Measurements from ENCODE around the gene EGFLAM. TPM values are rescaled to one million over a fixed set of nuclear protein-coding genes. Genes with fewer than 3 reads are reported as not detected.

Gene EGFLAM
- total RNA-seq, 5 donors from 2014 or later (not counting 1 experiment from before 2014, with no cell fraction given), result not detected

DNA sequence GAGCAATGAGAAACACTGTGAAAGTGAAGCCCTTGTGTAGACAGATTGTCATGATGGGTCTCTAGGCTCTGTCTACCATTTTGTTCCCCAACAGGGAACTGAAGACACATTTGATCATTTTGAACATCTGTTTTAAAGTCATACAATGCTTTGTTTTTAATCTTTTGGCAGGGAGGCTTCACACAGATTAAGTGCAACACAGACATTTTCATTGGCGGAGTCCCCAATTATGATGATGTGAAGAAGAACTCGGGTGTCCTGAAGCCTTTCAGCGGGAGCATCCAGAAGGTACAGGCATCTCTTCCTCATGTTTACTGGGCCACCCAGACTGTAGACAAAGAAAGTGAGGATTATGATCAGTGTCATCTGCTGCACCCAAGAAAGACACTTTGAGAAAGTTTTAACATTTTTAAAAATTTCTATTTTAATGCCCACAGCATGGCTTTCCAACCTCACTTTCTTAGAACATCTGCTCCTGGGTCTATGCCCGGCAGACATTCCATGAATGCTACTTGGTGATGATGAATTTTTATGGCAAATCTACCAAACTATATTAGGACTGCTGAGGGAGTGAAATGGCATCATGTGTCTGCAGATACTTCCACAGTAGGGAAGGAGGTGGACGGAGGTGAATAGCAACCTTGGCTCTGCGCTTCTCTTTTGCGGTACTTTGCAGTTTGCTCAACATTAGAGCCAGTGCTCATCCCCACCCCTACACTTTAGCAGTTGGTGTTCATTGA lies 176.8 kb downstream of the EGFLAM start:
- 92% methylated on average over 2 of the region's 7 CpGs for WGBS (ENCODE audit: insufficient coverage)
- Histone ChIP-seq H3K4me3 (ENCODE audit: control insufficient read depth in 1 of 2, extremely low read depth in 1 of 2, low read length in 1 of 2) (no peak overlapping the region), H3K36me3 (ENCODE audit: control insufficient read depth in 2 of 2, extremely low read depth in 1 of 2, insufficient read depth in 1 of 2, low read length in 1 of 2) (no peaks in the 10 kb centered on the region), H3K9me3 (no peaks in the 10 kb centered on the region), H3K27ac (ENCODE audit: low read length) (no peak overlapping the region), H3K4me1 (ENCODE audit: control insufficient read depth in 1 of 2, extremely low read depth in 1 of 2, insufficient read depth in 2 of 2, low read length in 2 of 2) (no peaks in the 10 kb centered on the region), H3K27me3 (replicated peaks in 1 of 2; ENCODE audit: control insufficient read depth in 2 of 2, extremely low read depth in 1 of 2, insufficient read depth in 2 of 2, low read length in 1 of 2) (peaks cover 21 to 29% of the 10 kb centered on the region in 2 experiments)
- POLR2A ChIA-PET, result no interaction called here
- H3K4me3 Mint-ChIP-seq, result no peak overlapping the region
- H3K27ac Mint-ChIP-seq, result no peak overlapping the region
- CTCF ChIA-PET, result interaction anchor here (0.7 kb wide), 2 partner anchors 391 to 906 kb away, joined by 4 to 5 read pairs; no protein-coding TSS in a partner anchor
- H3K4me1 Mint-ChIP-seq, result peaks cover 0 to 4% (median 0%) of the 10 kb centered on the region in 3 donors
- H3K36me3 Mint-ChIP-seq, result no peaks in the 10 kb centered on the region
- no peaks in the 10 kb centered on the region for H3K9me3 Mint-ChIP-seq
- DNase-seq, result no peak
- H3K27me3 Mint-ChIP-seq, result peaks cover 32 to 37% of the 10 kb centered on the region in 2 donors
- ATAC-seq (replicated peaks in 1 of 4), result no peak

GRCh38 chr5:38438757-38439156 lies 180.4 kb downstream of the EGFLAM start:
- no peaks in the 10 kb centered on the region for H3K9me3 ChIP-seq
- peaks cover 24 to 26% of the 10 kb centered on the region in 2 experiments for H3K27me3 ChIP-seq (replicated peaks in 1 of 2; ENCODE audit: control insufficient read depth in 2 of 2, extremely low read depth in 1 of 2, insufficient read depth in 2 of 2, low read length in 1 of 2)
- ATAC-seq (replicated peaks in 1 of 4) (no peak), DNase-seq (no peak)
- H3K27ac ChIP-seq (ENCODE audit: low read length), result no peak overlapping the region
- ChIA-PET CTCF (no interaction called here), POLR2A (no interaction called here)
- no peak overlapping the region for H3K4me3 ChIP-seq (ENCODE audit: control insufficient read depth in 1 of 2, extremely low read depth in 1 of 2, low read length in 1 of 2)
- peaks cover 1 to 4% (median 2%) of the 10 kb centered on the region in 3 donors for H3K4me1 Mint-ChIP-seq
- H3K27ac Mint-ChIP-seq, result no peak overlapping the region
- H3K36me3 Mint-ChIP-seq, result no peaks in the 10 kb centered on the region
- no peaks in the 10 kb centered on the region for H3K9me3 Mint-ChIP-seq
- H3K36me3 ChIP-seq (ENCODE audit: control insufficient read depth in 2 of 2, extremely low read depth in 1 of 2, insufficient read depth in 1 of 2, low read length in 1 of 2), result no peaks in the 10 kb centered on the region
- WGBS (ENCODE audit: insufficient coverage), result 80% methylated on average over 1 of the region's 1 CpG
- no peaks in the 10 kb centered on the region for H3K4me1 ChIP-seq (ENCODE audit: control insufficient read depth in 1 of 2, extremely low read depth in 1 of 2, insufficient read depth in 2 of 2, low read length in 2 of 2)
- peaks cover 26 to 45% of the 10 kb centered on the region in 2 donors for H3K27me3 Mint-ChIP-seq
- no peak overlapping the region for H3K4me3 Mint-ChIP-seq

GRCh38 chr5:38441453-38442246 lies 183.3 kb downstream of the EGFLAM start:
- peak; percentile 87 to 99 (median 92) for ATAC-seq (replicated peaks in 1 of 4)
- WGBS (ENCODE audit: insufficient coverage), result 0% methylated on average over 3 of the region's 9 CpGs
- Histone ChIP-seq H3K27ac (ENCODE audit: low read length) (no peak overlapping the region), H3K4me3 (ENCODE audit: control insufficient read depth in 1 of 2, extremely low read depth in 1 of 2, low read length in 1 of 2) (no peak overlapping the region), H3K9me3 (no peaks in the 10 kb centered on the region), H3K4me1 (ENCODE audit: control insufficient read depth in 1 of 2, extremely low read depth in 1 of 2, insufficient read depth in 2 of 2, low read length in 2 of 2) (no peaks in the 10 kb centered on the region), H3K27me3 (replicated peaks in 1 of 2; ENCODE audit: control insufficient read depth in 2 of 2, extremely low read depth in 1 of 2, insufficient read depth in 2 of 2, low read length in 1 of 2) (peaks cover 8 to 34% of the 10 kb centered on the region in 2 experiments), H3K36me3 (ENCODE audit: control insufficient read depth in 2 of 2, extremely low read depth in 1 of 2, insufficient read depth in 1 of 2, low read length in 1 of 2) (no peaks in the 10 kb centered on the region)
- H3K27ac Mint-ChIP-seq, result peak overlapping the region; percentile 6 to 27
- H3K27me3 Mint-ChIP-seq, result peaks cover 21 to 37% of the 10 kb centered on the region in 2 donors
- CTCF ChIA-PET, result interaction anchor here (0.5 to 2.4 kb wide), 67 partner anchors 9 to 1369 kb away, joined by 3 to 43 read pairs (median 4); partner anchors contain the start of gene NUP155 (in 1 of the 2)
- no peaks in the 10 kb centered on the region for H3K9me3 Mint-ChIP-seq
- peaks cover 1 to 2% (median 2%) of the 10 kb centered on the region in 3 donors for H3K4me1 Mint-ChIP-seq
- peak; percentile 36 to 89 (median 70) for DNase-seq
- no peak overlapping the region for H3K4me3 Mint-ChIP-seq
- H3K36me3 Mint-ChIP-seq, result no peaks in the 10 kb centered on the region
- POLR2A ChIA-PET, result interaction anchor here (0.6 kb wide), 2 partner anchors 12 to 1110 kb away, joined by 3 to 4 read pairs; no protein-coding TSS in a partner anchor

DNA sequence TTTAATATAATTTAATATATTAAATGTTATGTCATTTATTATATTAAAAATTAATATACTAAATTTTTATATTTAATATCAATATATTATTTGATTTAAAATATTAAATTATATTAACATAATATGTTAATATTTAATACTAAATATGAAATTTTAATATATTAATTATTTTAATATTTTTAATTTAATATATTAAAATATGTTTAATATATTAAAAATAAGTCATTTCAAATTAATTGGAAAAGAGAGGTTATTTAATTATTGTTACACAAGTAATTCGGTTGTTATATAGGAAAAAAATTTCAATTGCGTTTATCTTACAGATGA lies 183.9 kb downstream of the EGFLAM start:
- peaks cover 5 to 31% of the 10 kb centered on the region in 2 experiments for H3K27me3 ChIP-seq (replicated peaks in 1 of 2; ENCODE audit: control insufficient read depth in 2 of 2, extremely low read depth in 1 of 2, insufficient read depth in 2 of 2, low read length in 1 of 2)
- H3K27ac Mint-ChIP-seq, result no peak overlapping the region
- no peak overlapping the region for H3K4me3 Mint-ChIP-seq
- H3K9me3 Mint-ChIP-seq, result no peaks in the 10 kb centered on the region
- no peaks in the 10 kb centered on the region for H3K4me1 ChIP-seq (ENCODE audit: control insufficient read depth in 1 of 2, extremely low read depth in 1 of 2, insufficient read depth in 2 of 2, low read length in 2 of 2)
- H3K4me3 ChIP-seq (ENCODE audit: control insufficient read depth in 1 of 2, extremely low read depth in 1 of 2, low read length in 1 of 2), result no peak overlapping the region
- no peaks in the 10 kb centered on the region for H3K9me3 ChIP-seq
- peaks cover 21 to 41% of the 10 kb centered on the region in 2 donors for H3K27me3 Mint-ChIP-seq
- ChIA-PET POLR2A (no interaction called here), CTCF (interaction anchor here (0.5 to 2.4 kb wide), 54 partner anchors 9 to 1128 kb away, joined by 3 to 43 read pairs (median 4); partner anchors contain the start of gene NUP155 (in 1 of the 2))
- ATAC-seq (replicated peaks in 1 of 4), result no peak
- no peak overlapping the region for H3K27ac ChIP-seq (ENCODE audit: low read length)
- no peaks in the 10 kb centered on the region for H3K36me3 ChIP-seq (ENCODE audit: control insufficient read depth in 2 of 2, extremely low read depth in 1 of 2, insufficient read depth in 1 of 2, low read length in 1 of 2)
- no peak for DNase-seq
- no CpG with 5 or more reads among the region's 2 CpGs for WGBS (ENCODE audit: insufficient coverage)
- no peaks in the 10 kb centered on the region for H3K36me3 Mint-ChIP-seq
- peaks cover 0 to 2% (median 1%) of the 10 kb centered on the region in 3 donors for H3K4me1 Mint-ChIP-seq

DNA sequence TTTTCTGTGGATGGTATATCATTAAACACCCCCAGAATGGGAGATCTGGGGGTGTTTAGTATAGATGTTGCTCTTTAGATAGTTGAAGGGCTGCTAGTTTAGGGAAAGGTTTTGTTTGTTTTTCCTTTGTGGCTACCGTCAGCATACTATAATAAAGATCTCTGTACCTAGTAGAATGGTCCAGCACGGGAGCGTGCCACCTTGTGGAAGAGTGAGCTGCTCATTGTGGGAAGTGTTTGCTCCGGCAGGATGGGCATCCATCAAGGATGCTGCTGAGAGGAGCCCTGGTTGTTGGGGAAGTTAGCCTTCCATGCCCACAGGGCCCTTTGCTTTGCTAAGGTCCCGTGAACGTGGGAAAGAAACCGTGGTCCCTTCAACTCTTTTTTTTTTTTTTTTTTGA lies 185.0 kb downstream of the EGFLAM start:
- peaks cover 26 to 47% of the 10 kb centered on the region in 2 donors for H3K27me3 Mint-ChIP-seq
- no peak for ATAC-seq (replicated peaks in 1 of 4)
- DNase-seq, result no peak
- H3K4me1 Mint-ChIP-seq, result peaks cover 0 to 2% (median 1%) of the 10 kb centered on the region in 3 donors
- Histone ChIP-seq H3K4me1 (ENCODE audit: control insufficient read depth in 1 of 2, extremely low read depth in 1 of 2, insufficient read depth in 2 of 2, low read length in 2 of 2) (no peaks in the 10 kb centered on the region), H3K36me3 (ENCODE audit: control insufficient read depth in 2 of 2, extremely low read depth in 1 of 2, insufficient read depth in 1 of 2, low read length in 1 of 2) (no peaks in the 10 kb centered on the region), H3K9me3 (no peaks in the 10 kb centered on the region), H3K27ac (ENCODE audit: low read length) (no peak overlapping the region), H3K27me3 (replicated peaks in 1 of 2; ENCODE audit: control insufficient read depth in 2 of 2, extremely low read depth in 1 of 2, insufficient read depth in 2 of 2, low read length in 1 of 2) (peaks cover 5 to 32% of the 10 kb centered on the region in 2 experiments), H3K4me3 (ENCODE audit: control insufficient read depth in 1 of 2, extremely low read depth in 1 of 2, low read length in 1 of 2) (no peak overlapping the region)
- ChIA-PET CTCF (interaction anchor here in 1 of 2 donors (0.6 to 0.7 kb wide), 3 partner anchors 11 to 695 kb away, joined by 4 to 7 read pairs (median 5); no protein-coding TSS in a partner anchor), POLR2A (no interaction called here)
- H3K36me3 Mint-ChIP-seq, result no peaks in the 10 kb centered on the region
- H3K27ac Mint-ChIP-seq, result no peak overlapping the region
- no peak overlapping the region for H3K4me3 Mint-ChIP-seq
- H3K9me3 Mint-ChIP-seq, result no peaks in the 10 kb centered on the region
- WGBS (ENCODE audit: insufficient coverage), result 67% methylated on average over 3 of the region's 7 CpGs

DNA sequence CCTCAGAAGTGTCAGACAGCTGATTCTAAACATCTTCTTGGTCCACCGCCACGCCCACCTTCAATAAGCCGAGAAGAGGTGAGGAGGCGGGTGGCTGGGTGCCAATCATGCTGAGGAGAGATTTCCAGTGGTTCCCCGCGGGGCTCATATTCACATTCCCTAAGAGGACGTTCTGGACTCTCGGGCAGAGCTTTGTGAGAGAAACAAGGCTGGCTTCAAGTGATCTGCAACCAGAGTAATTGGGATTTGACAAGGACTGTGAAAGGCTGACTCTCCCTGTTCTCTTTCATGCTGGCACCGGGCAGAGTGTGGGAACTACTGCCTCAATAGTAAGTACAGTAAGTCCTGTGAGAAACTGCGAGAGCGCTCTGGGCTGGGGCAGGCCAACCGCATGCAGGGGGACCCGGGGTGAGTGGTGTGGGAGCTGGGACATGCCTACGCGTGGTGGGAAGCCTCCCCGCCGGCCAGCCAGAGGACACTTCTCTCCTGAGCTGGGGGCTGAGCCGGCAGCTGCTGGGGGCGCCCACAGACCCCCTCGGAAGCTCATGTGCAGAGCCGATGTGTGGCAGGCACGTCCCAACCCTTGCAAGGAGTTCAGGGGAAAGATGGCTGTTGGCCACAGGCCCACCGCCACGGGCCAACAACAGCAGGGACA lies 187.1 kb downstream of the EGFLAM start:
- peaks cover 1 to 5% (median 2%) of the 10 kb centered on the region in 3 donors for H3K4me1 Mint-ChIP-seq
- H3K27ac ChIP-seq (ENCODE audit: low read length), result no peak overlapping the region
- no peak for ATAC-seq (replicated peaks in 1 of 4)
- H3K36me3 Mint-ChIP-seq, result no peaks in the 10 kb centered on the region
- no peaks in the 10 kb centered on the region for H3K9me3 ChIP-seq
- no peak overlapping the region for H3K27ac Mint-ChIP-seq
- H3K27me3 Mint-ChIP-seq, result peaks cover 41 to 59% of the 10 kb centered on the region in 2 donors
- no peaks in the 10 kb centered on the region for H3K36me3 ChIP-seq (ENCODE audit: control insufficient read depth in 2 of 2, extremely low read depth in 1 of 2, insufficient read depth in 1 of 2, low read length in 1 of 2)
- WGBS (ENCODE audit: insufficient coverage), result 80% methylated on average over 18 of the region's 24 CpGs
- no peaks in the 10 kb centered on the region for H3K9me3 Mint-ChIP-seq
- ChIA-PET POLR2A (no interaction called here), CTCF (interaction anchor here in 1 of 2 donors (0.6 kb wide), 1 partner anchor 147 kb away, joined by 4 read pairs; no protein-coding TSS in a partner anchor)
- peaks cover 5 to 49% of the 10 kb centered on the region in 2 experiments for H3K27me3 ChIP-seq (replicated peaks in 1 of 2; ENCODE audit: control insufficient read depth in 2 of 2, extremely low read depth in 1 of 2, insufficient read depth in 2 of 2, low read length in 1 of 2)
- H3K4me3 ChIP-seq (ENCODE audit: control insufficient read depth in 1 of 2, extremely low read depth in 1 of 2, low read length in 1 of 2), result no peak overlapping the region
- H3K4me1 ChIP-seq (ENCODE audit: control insufficient read depth in 1 of 2, extremely low read depth in 1 of 2, insufficient read depth in 2 of 2, low read length in 2 of 2), result no peaks in the 10 kb centered on the region
- H3K4me3 Mint-ChIP-seq, result no peak overlapping the region
- DNase-seq, result no peak
